ENCODE measurements around the gene MTX1.
"Not testable (repeated sequence)": the region's sequence is repeated elsewhere in the genome, so short reads cannot be mapped to it uniquely, and the experiment has no call there.

The MTX1 gene

GRCh38 chr1:155200920-155201319 lies 7.6 kb upstream of the MTX1 start:
- intact Hi-C loops (cut with DNase I), result no loop called here
- DNase-seq, result peak in 1 of 42 donors; percentile 0

- intact Hi-C loops (cut with DNase I), result no loop called here
- DNase-seq, result peak in 1 of 42 donors; percentile 1
These were observed 6.3 kb upstream of the MTX1 start for GRCh38 chr1:155202198-155202597.

- intact Hi-C loops (cut with DNase I), result no loop called here
- DNase-seq, result peak in 1 of 42 donors; percentile 2
These were observed 5.6 kb upstream of the MTX1 start for GRCh38 chr1:155202731-155203515.

GRCh38 chr1:155205035-155205434 lies 3.5 kb upstream of the MTX1 start:
- intact Hi-C loops (cut with DNase I), result loop anchor here (5.0 kb wide), 1 partner anchor 37 kb away; a partner anchor contains a TSS
- no peak for DNase-seq

- intact Hi-C loops (cut with DNase I), result loop anchor here (5.0 kb wide), 1 partner anchor 36 kb away; a partner anchor contains a TSS
- no peak for DNase-seq
These were observed 2.4 kb upstream of the MTX1 start for GRCh38 chr1:155205969-155206593.

GRCh38 chr1:155206891-155207805 lies 1.3 kb upstream of the MTX1 start:
- intact Hi-C loops (cut with DNase I), result loop anchor here (5.0 kb wide), 1 partner anchor 35 kb away; a partner anchor contains a TSS
- peak; percentile 76 to 94 (median 87) for DNase-seq

GRCh38 chr1:155207806-155208540 lies 522 bp upstream of the MTX1 start, which contains the start of gene THBS3:
THBS3 (minus strand) TSS chr1:155207897; CDS start chr1:155207876, 21 bp downstream.
- intact Hi-C loops (cut with DNase I), result loop anchor here (5.0 kb wide), 1 partner anchor 34 kb away; a partner anchor contains a TSS
- DNase-seq, result peak in 39 of 42 donors; percentile 29 to 87 (median 65)

GRCh38 chr1:155209312-155209721 lies 822 bp downstream of the MTX1 start:
- intact Hi-C loops (cut with DNase I), result loop anchor here (5.0 kb wide), 1 partner anchor 33 kb away; a partner anchor contains a TSS
- DNase-seq, result no peak

- intact Hi-C loops (cut with DNase I), result no loop called here
- DNase-seq, result no peak
These were observed 2.0 kb downstream of the MTX1 start for GRCh38 chr1:155210314-155211104.

GRCh38 chr1:155211381-155212050 lies 3.0 kb downstream of the MTX1 start:
- DNase-seq; intact Hi-C loops (cut with DNase I): not testable (repeated sequence)

GRCh38 chr1:155212051-155212440 lies 3.6 kb downstream of the MTX1 start:
- intact Hi-C loops (cut with DNase I), result not testable (repeated sequence)

GRCh38 chr1:155214702-155215101 lies 6.2 kb downstream of the MTX1 start:
- DNase-seq; intact Hi-C loops (cut with DNase I): not testable (repeated sequence)

More at GRCh38 chr1:155212051-155212440, 3.6 kb downstream of the MTX1 start:
- DNase-seq, result not testable (repeated sequence)

- DNase-seq, result peak in 40 of 42 donors; percentile 21 to 93 (median 78)
- intact Hi-C loops (cut with DNase I), result no loop called here
These were observed 10.5 kb downstream of the MTX1 start for GRCh38 chr1:155218854-155219591.

- intact Hi-C loops (cut with DNase I), result no loop called here
- DNase-seq, result peak in 41 of 42 donors; percentile 30 to 90 (median 69)
These were observed 11.1 kb downstream of the MTX1 start for GRCh38 chr1:155219592-155220031.

- DNase-seq; intact Hi-C loops (cut with DNase I): not testable (repeated sequence)
These were observed 11.9 kb downstream of the MTX1 start for GRCh38 chr1:155220211-155220965.
